DND-41 (cell line): Measurements from ENCODE around the gene POLR2B.

Experiments used
- EZH2 ChIP-seq: IDR thresholded peaks from 3 replicates; pipeline ENCODE4 v1.6.1; 2012; ENCODE audit warnings: borderline replicate concordance, low read depth, mild to moderate bottlenecking, moderate library complexity, low read length, inconsistent platforms; ENCODE audit not compliant: severe bottlenecking
- TF ChIP-seq, protein P1 (sequence below): IDR thresholded peaks from 2 replicates; pipeline ENCODE4 v1.5.1; 2012; ENCODE audit warnings: borderline replicate concordance, low read length, moderate library complexity, mild to moderate bottlenecking; ENCODE audit not compliant: poor library complexity, severe bottlenecking; ENCODE audit errors: extremely low read depth

DNA sequence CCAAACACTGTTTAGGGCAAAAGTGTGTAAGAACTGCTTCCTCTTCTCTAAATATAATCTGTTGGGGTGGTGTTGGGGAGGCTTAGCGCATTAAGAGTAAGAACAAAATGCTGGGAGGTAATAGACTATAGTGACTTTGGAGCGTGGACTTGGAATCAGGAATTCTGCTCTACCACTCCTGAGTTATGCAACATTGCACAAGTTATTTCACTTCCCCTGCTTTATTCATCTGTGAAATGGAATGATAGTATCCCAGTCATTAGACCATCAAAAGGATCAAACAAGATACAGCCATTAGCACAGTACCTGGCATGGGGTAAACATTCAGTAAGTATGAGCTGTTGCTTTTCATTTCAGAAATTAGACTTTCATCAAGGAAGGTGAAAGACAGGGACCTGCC is 72.8 kb downstream of the POLR2B start:
- TF ChIP-seq, protein P1, sequence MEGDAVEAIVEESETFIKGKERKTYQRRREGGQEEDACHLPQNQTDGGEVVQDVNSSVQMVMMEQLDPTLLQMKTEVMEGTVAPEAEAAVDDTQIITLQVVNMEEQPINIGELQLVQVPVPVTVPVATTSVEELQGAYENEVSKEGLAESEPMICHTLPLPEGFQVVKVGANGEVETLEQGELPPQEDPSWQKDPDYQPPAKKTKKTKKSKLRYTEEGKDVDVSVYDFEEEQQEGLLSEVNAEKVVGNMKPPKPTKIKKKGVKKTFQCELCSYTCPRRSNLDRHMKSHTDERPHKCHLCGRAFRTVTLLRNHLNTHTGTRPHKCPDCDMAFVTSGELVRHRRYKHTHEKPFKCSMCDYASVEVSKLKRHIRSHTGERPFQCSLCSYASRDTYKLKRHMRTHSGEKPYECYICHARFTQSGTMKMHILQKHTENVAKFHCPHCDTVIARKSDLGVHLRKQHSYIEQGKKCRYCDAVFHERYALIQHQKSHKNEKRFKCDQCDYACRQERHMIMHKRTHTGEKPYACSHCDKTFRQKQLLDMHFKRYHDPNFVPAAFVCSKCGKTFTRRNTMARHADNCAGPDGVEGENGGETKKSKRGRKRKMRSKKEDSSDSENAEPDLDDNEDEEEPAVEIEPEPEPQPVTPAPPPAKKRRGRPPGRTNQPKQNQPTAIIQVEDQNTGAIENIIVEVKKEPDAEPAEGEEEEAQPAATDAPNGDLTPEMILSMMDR = no peak
- no peak for TF ChIP-seq EZH2
